ENCODE data around the gene LIMS2.

Gene LIMS2

GRCh38 chr2:127701193-127701650, 25.9 kb upstream of the LIMS2 start, which contains the start of gene SFT2D3:
Gene SFT2D3 (plus strand): TSS chr2:127701497. CDS start chr2:127701529, 32 bp downstream.
- DNase-seq: peak; percentile 82

GRCh38 chr2:127700527-127701192, 25.3 kb upstream of the LIMS2 start:
- DNase-seq: no peak

- no peak for DNase-seq
These were observed 23.4 kb upstream of the LIMS2 start for GRCh38 chr2:127698553-127699355.

GRCh38 chr2:127697482-127698180, 22.3 kb upstream of the LIMS2 start:
- no peak for DNase-seq

GRCh38 chr2:127695491-127696472, 20.5 kb upstream of the LIMS2 start:
- DNase-seq: no peak

GRCh38 chr2:127694986-127695385, 19.7 kb upstream of the LIMS2 start:
- DNase-seq: no peak

GRCh38 chr2:127690696-127691095, 15.4 kb upstream of the LIMS2 start:
- no peak for DNase-seq

- DNase-seq: no peak
These were observed 13.1 kb upstream of the LIMS2 start for GRCh38 chr2:127688405-127688804.

- DNase-seq: no peak
These were observed 10.2 kb upstream of the LIMS2 start for GRCh38 chr2:127685410-127686080.

GRCh38 chr2:127683757-127684156, 8.4 kb upstream of the LIMS2 start:
- no peak for DNase-seq

GRCh38 chr2:127683056-127683455, 7.7 kb upstream of the LIMS2 start:
- no peak for DNase-seq

GRCh38 chr2:127681976-127682857, 6.9 kb upstream of the LIMS2 start:
- DNase-seq: no peak

- DNase-seq: no peak
These were observed 6.0 kb upstream of the LIMS2 start for GRCh38 chr2:127681288-127681804.

GRCh38 chr2:127680706-127681287, 5.5 kb upstream of the LIMS2 start:
- DNase-seq: no peak

- DNase-seq: no peak
These were observed 4.5 kb upstream of the LIMS2 start for GRCh38 chr2:127679680-127680361.

GRCh38 chr2:127678991-127679390, 3.7 kb upstream of the LIMS2 start:
- DNase-seq: no peak

GRCh38 chr2:127678531-127678930, 3.2 kb upstream of the LIMS2 start:
- DNase-seq: no peak

GRCh38 chr2:127676906-127677305, 1.6 kb upstream of the LIMS2 start:
- DNase-seq: no peak

Measured in NCI-H2171 (cell line).